HG03469 (cell line): Measurements from ENCODE around the gene WIPF2.

Experiments used
- ATAC-seq: cut with Tn5 transposase; IDR thresholded peaks from one replicate; pipeline ENCODE4 v1.9.1; 2021; ENCODE audit warnings: mild to moderate bottlenecking, moderate library complexity, moderate number of reproducible peaks; ENCODE audit not compliant: unreplicated experiment

Gene WIPF2

GRCh38 chr17:40312893-40313667 is 94.0 kb downstream of the WIPF2 start:
- no peak for ATAC-seq

- no peak for ATAC-seq
Measured at GRCh38 chr17:40313668-40314583, 94.8 kb downstream of the WIPF2 start.

- ATAC-seq = no peak
Measured at GRCh38 chr17:40314584-40314956, 95.5 kb downstream of the WIPF2 start.

- no peak for ATAC-seq
Measured at GRCh38 chr17:40315206-40315605, 96.1 kb downstream of the WIPF2 start.

GRCh38 chr17:40315678-40316570 is 96.8 kb downstream of the WIPF2 start:
- ATAC-seq = no peak

GRCh38 chr17:40316571-40317344 is 97.7 kb downstream of the WIPF2 start:
- ATAC-seq = no peak

- ATAC-seq = no peak
Measured at GRCh38 chr17:40317345-40317873, 98.3 kb downstream of the WIPF2 start.

- ATAC-seq = peak; percentile 38
Measured at GRCh38 chr17:40317880-40318829, 99.1 kb downstream of the WIPF2 start.

- no peak for ATAC-seq
Measured at GRCh38 chr17:40318830-40319391, 99.8 kb downstream of the WIPF2 start.

GRCh38 chr17:40319651-40320540 is 100.8 kb downstream of the WIPF2 start:
- ATAC-seq = no peak

- ATAC-seq = no peak
Measured at GRCh38 chr17:40320756-40321523, 101.8 kb downstream of the WIPF2 start.

- ATAC-seq = no peak
Measured at GRCh38 chr17:40321524-40321929, 102.4 kb downstream of the WIPF2 start.

- ATAC-seq = no peak
Measured at GRCh38 chr17:40321961-40322357, 102.9 kb downstream of the WIPF2 start.

- no peak for ATAC-seq
Measured at GRCh38 chr17:40322358-40323315, 103.5 kb downstream of the WIPF2 start.
